HG02884 (cell line): ENCODE measurements around the gene NDUFS8.

Source experiments
- ATAC-seq: cut with Tn5 transposase; IDR thresholded peaks from one replicate; pipeline ENCODE4 v1.9.1; 2021; ENCODE audit warnings: mild to moderate bottlenecking, moderate library complexity; ENCODE audit not compliant: unreplicated experiment

NDUFS8 gene

GRCh38 chr11:68014947-68015447 lies 15.5 kb upstream of the NDUFS8 start:
- ATAC-seq: no peak

DNA sequence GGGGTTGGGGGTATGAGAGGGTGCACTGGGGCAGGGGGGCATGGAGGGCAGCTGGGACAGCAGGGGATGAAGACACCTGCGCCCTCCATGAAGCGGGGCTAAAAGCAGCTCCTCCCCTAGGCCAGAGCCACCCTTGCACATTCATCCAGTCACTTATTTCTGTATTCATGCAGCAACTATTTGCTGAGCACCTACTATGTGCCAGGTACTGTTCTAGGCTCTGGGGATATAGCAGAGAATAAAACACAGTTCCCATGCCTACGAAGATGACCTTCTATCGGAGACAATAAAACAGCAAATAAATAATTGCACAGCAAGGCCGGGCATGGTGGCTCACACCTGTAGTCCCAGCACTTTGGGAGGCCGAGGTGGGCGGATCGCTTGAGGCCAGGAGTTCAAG lies 15.0 kb upstream of the NDUFS8 start:
- ATAC-seq: no peak

GRCh38 chr11:68016161-68016903 lies 14.1 kb upstream of the NDUFS8 start:
- ATAC-seq: no peak

GRCh38 chr11:68016904-68017817 lies 13.3 kb upstream of the NDUFS8 start:
- ATAC-seq: no peak

DNA sequence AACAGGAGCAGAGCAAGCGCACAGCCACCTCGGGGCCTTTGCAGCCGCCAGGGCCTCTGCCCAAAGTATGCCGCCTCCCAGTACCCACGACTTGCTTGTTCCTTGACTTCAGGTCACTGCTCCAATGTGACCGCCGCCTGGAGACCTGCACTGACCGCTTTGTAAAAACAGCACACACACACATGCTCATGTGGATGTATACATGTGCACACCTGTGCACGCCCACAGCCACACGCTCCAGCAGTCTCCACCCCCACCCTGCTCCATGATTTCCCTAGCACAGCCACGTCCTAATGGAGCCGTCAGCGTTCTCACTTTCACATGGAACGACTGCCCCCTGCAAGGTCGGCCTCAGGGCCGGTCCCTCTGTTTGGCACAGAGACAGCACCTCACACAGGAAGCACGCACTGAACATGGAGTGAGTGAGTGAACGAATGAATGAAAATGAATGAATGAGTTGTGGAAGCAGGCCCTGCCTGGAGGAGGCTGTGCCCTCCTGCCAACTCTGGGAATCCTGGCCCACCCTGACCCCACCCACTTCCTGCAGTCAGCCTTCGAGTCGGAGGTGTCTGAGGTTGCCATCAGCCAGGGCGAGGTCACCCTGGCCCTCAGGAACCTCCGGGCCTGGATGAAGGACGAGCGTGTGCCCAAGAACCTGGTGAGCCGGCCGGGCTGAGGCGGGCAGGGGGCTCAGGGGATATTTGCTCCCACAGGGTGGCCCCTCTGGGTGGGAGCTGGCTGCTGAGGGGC lies 12.3 kb upstream of the NDUFS8 start:
- no peak for ATAC-seq

GRCh38 chr11:68018730-68019190 lies 11.7 kb upstream of the NDUFS8 start:
- no peak for ATAC-seq

GRCh38 chr11:68019486-68019885 lies 11.0 kb upstream of the NDUFS8 start:
- no peak for ATAC-seq

- no peak for ATAC-seq
Observed at GRCh38 chr11:68020575-68020974, 9.9 kb upstream of the NDUFS8 start.

- ATAC-seq: no peak
Observed at GRCh38 chr11:68021167-68021787, 9.2 kb upstream of the NDUFS8 start.

DNA sequence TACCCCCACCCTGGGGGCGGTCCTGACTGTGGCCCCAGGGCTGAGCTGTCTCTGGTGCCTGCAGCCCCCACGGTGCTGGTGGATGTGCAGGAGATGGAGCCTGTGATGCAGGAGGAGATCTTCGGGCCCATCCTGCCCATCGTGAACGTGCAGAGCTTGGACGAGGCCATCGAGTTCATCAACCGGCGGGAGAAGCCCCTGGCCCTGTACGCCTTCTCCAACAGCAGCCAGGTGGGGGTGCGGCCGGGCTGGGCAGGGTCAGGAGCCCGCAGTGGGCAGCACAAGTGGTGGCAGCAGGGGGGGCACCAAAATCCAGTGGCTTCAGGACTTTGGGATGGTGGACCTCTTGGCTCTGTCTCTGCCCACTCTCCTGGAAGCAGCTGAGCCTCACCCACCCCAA lies 8.0 kb upstream of the NDUFS8 start:
- ATAC-seq: no peak

- ATAC-seq: no peak
Observed at GRCh38 chr11:68024508-68024907, 6.0 kb upstream of the NDUFS8 start.

- no peak for ATAC-seq
Observed at GRCh38 chr11:68025047-68025446, 5.4 kb upstream of the NDUFS8 start.

DNA sequence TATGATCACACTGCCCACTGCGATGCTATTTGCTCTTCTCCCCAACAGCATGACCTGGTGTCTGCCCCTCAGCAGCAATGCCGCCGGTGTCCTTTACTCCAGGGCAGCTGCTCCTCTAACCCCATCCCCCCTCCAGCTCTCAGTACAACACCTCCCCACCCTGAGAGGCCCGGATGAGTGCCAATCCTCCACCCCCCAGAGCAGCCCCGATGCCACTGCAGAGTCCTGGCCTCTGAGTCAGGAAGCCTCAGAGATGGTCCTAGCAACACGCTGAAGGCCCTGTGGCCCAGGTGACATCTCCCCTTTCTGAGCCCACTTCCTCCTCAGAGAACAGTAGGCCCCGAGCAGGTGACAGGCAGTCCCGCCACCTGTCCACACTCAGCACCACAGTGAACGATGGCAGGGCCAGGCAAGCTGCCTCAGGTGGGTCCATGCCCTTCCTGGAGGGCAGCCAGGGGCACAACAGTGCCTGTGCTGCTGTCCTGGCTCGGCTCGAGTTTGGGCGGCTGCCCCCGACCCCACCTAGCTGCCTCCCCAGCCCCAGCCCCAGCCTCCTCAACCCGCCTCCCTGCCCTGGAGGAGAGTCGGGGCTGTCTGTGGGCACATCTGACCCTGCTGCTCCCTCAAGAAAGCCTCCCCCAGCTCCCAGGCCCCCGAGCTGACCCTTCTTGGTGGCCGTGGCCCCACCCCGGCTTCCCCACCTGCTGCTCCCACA lies 3.9 kb upstream of the NDUFS8 start:
- ATAC-seq: no peak

GRCh38 chr11:68027667-68028066 lies 2.8 kb upstream of the NDUFS8 start:
- no peak for ATAC-seq

- ATAC-seq: no peak
Observed at GRCh38 chr11:68028802-68029545, 1.5 kb upstream of the NDUFS8 start.

GRCh38 chr11:68031144-68031464 lies 623 bp downstream of the NDUFS8 start:
- no peak for ATAC-seq

DNA sequence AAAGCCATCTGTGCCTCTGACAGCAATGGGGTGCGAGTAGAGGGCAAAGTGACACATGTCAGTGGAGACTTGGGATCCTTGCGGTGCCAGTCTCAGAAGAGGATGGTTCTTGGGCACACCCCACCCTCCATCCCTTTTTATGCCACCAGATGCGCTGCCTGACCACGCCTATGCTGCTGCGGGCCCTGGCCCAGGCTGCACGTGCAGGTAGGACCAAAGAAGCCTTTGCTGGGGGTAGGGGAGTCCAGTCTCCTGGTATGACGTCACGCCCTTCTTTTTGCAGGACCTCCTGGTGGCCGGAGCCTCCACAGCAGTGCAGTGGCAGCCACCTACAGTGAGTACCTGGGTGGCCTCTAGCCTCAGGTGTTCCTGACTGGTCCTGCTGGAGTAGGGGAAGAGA lies 1.5 kb downstream of the NDUFS8 start:
- ATAC-seq: no peak

- ATAC-seq: no peak
Observed at GRCh38 chr11:68032997-68033707, 2.7 kb downstream of the NDUFS8 start.

GRCh38 chr11:68033708-68034045 lies 3.2 kb downstream of the NDUFS8 start:
- ATAC-seq: no peak
